Activated T-helper 1 cell treated with anti-CD3 and anti-CD28 coated beads, Interleukin-12 subunit alpha, Interleukin-12 subunit beta, Interleukin-2, Interleukin-4 antibody, amounts not matched to agents 30 ng/mL and 10 ng/mL and 1 ng/mL, durations not matched to agents 14 hours and 24 hours and 36 hours (primary cell): ENCODE results near the gene ITPK1. TPM values are rescaled to one million over a fixed set of nuclear protein-coding genes. Genes with fewer than 3 reads are reported as not detected.
A peak's percentile ranks its signal among the peaks of the same experiment; 100 is the strongest.
"Not testable (repeated sequence)": the region's sequence is repeated elsewhere in the genome, so short reads cannot be mapped to it uniquely, and the experiment has no call there.

ENCODE experiments used
- DNase-seq: peaks from one replicate; pipeline ENCODE4 v3.0.0; 2021; ENCODE audit warnings: low spot score
- H3K27ac Mint-ChIP-seq: one replicate; pipeline ENCODE4 v1.8.0; 2021; ENCODE audit warnings: mild to moderate bottlenecking, mixed read lengths
- H3K27me3 Mint-ChIP-seq: one replicate; pipeline ENCODE4 v1.8.0; 2022; ENCODE audit warnings: mild to moderate bottlenecking, moderate library complexity, mixed read lengths; ENCODE audit not compliant: insufficient read depth
- H3K36me3 Mint-ChIP-seq: one replicate; pipeline ENCODE4 v1.8.0; 2021; ENCODE audit warnings: low read depth, mixed read lengths
- H3K4me1 Mint-ChIP-seq: one replicate; pipeline ENCODE4 v1.8.0; 2021; ENCODE audit warnings: low read depth, mixed read lengths
- H3K4me3 Mint-ChIP-seq: one replicate; pipeline ENCODE4 v1.8.0; 2021; ENCODE audit warnings: mild to moderate bottlenecking, moderate library complexity, mixed read lengths
- H3K9me3 Mint-ChIP-seq: one replicate; pipeline ENCODE4 v1.8.0; 2021; ENCODE audit warnings: mixed read lengths
- intact Hi-C: fragments of 100-400 bp; cut with micrococcal nuclease; formaldehyde crosslinking; loops from one replicate; pipeline ENCODE4 v1.15.1; 2024
- total RNA-seq: library from RNA; stranded (reverse); gene quantifications from 2 replicates; pipeline ENCODE4 v1.2.3, GENCODE V29; 2022

Gene ITPK1
- total RNA-seq = 71.0 and 77.3 TPM in 2 replicates

GRCh38 chr14:93115821-93116675, at the start of gene ITPK1:
Gene ITPK1, minus strand, starts transcription at chr14:93115925. Its CDS starts 762 bp downstream, at chr14:93115163.
- Mint-ChIP-seq H3K4me3 (peak within 1 kb of the TSS; percentile 88), H3K27me3 (peaks cover 1% of the 10 kb centered on the region), H3K36me3 (peaks cover 2% of the 10 kb centered on the region), H3K4me1 (peaks cover 28% of the 10 kb centered on the region), H3K27ac (peak within 1 kb of the TSS; percentile 83), H3K9me3 (no peaks in the 10 kb centered on the region)
- intact Hi-C loops = loop anchor here (1.0 kb wide), 2 partner anchors 68 to 322 kb away; partner anchors contain the start of genes GOLGA5 and MOAP1
- peak; percentile 60 for DNase-seq

GRCh38 chr14:93163564-93163963, 47.8 kb upstream of the ITPK1 start:
- peaks cover 2% of the 10 kb centered on the region for H3K27me3 Mint-ChIP-seq
- intact Hi-C loops = no loop called here
- H3K36me3 Mint-ChIP-seq = no peaks in the 10 kb centered on the region
- no peak overlapping the region for H3K4me3 Mint-ChIP-seq
- H3K27ac Mint-ChIP-seq = no peak overlapping the region
- no peaks in the 10 kb centered on the region for H3K4me1 Mint-ChIP-seq
- no peak for DNase-seq
- H3K9me3 Mint-ChIP-seq = no peaks in the 10 kb centered on the region

GRCh38 chr14:93161411-93161940, 45.8 kb upstream of the ITPK1 start:
- H3K27ac Mint-ChIP-seq = no peak overlapping the region
- no peaks in the 10 kb centered on the region for H3K36me3 Mint-ChIP-seq
- H3K9me3 Mint-ChIP-seq = no peaks in the 10 kb centered on the region
- H3K4me3 Mint-ChIP-seq = no peak overlapping the region
- H3K4me1 Mint-ChIP-seq = no peaks in the 10 kb centered on the region
- DNase-seq = no peak
- intact Hi-C loops = no loop called here
- no peaks in the 10 kb centered on the region for H3K27me3 Mint-ChIP-seq

GRCh38 chr14:93160353-93160801, 44.7 kb upstream of the ITPK1 start:
- DNase-seq = no peak
- Mint-ChIP-seq H3K27ac (no peak overlapping the region), H3K27me3 (peaks cover 2% of the 10 kb centered on the region), H3K36me3 (no peaks in the 10 kb centered on the region), H3K4me1 (no peaks in the 10 kb centered on the region), H3K9me3 (no peaks in the 10 kb centered on the region), H3K4me3 (no peak overlapping the region)
- intact Hi-C loops = no loop called here

- not testable (repeated sequence) for DNase-seq
Measured at GRCh38 chr14:93159625-93160352, 44.1 kb upstream of the ITPK1 start.

GRCh38 chr14:93158349-93158748, 42.6 kb upstream of the ITPK1 start:
- H3K4me3 Mint-ChIP-seq, DNase-seq, intact Hi-C loops: not testable (repeated sequence)

More at GRCh38 chr14:93159625-93160352, 44.1 kb upstream of the ITPK1 start:
- H3K27ac Mint-ChIP-seq, H3K9me3 Mint-ChIP-seq, H3K4me3 Mint-ChIP-seq, H3K4me1 Mint-ChIP-seq, H3K27me3 Mint-ChIP-seq, H3K36me3 Mint-ChIP-seq, intact Hi-C loops: not testable (repeated sequence)

GRCh38 chr14:93156693-93157369, 41.1 kb upstream of the ITPK1 start:
- Mint-ChIP-seq H3K4me3 (no peak overlapping the region), H3K36me3 (no peaks in the 10 kb centered on the region), H3K4me1 (no peaks in the 10 kb centered on the region), H3K9me3 (no peaks in the 10 kb centered on the region), H3K27me3 (peaks cover 2% of the 10 kb centered on the region), H3K27ac (no peak overlapping the region)
- DNase-seq = no peak
- intact Hi-C loops = no loop called here

More at GRCh38 chr14:93158349-93158748, 42.6 kb upstream of the ITPK1 start:
- H3K27me3 Mint-ChIP-seq, H3K4me1 Mint-ChIP-seq, H3K36me3 Mint-ChIP-seq, H3K9me3 Mint-ChIP-seq, H3K27ac Mint-ChIP-seq: not testable (repeated sequence)

GRCh38 chr14:93155667-93156066, 39.9 kb upstream of the ITPK1 start:
- Mint-ChIP-seq H3K4me1 (no peaks in the 10 kb centered on the region), H3K27me3 (peaks cover 2% of the 10 kb centered on the region), H3K4me3 (no peak overlapping the region), H3K36me3 (no peaks in the 10 kb centered on the region), H3K27ac (no peak overlapping the region), H3K9me3 (no peaks in the 10 kb centered on the region)
- intact Hi-C loops = no loop called here
- no peak for DNase-seq

GRCh38 chr14:93153121-93153520, 37.4 kb upstream of the ITPK1 start:
- no peak for DNase-seq
- no peaks in the 10 kb centered on the region for H3K36me3 Mint-ChIP-seq
- H3K4me1 Mint-ChIP-seq = no peaks in the 10 kb centered on the region
- intact Hi-C loops = no loop called here
- H3K27ac Mint-ChIP-seq = no peak overlapping the region
- no peaks in the 10 kb centered on the region for H3K9me3 Mint-ChIP-seq
- H3K27me3 Mint-ChIP-seq = peaks cover 2% of the 10 kb centered on the region
- H3K4me3 Mint-ChIP-seq = no peak overlapping the region

- H3K27me3 Mint-ChIP-seq = no peaks in the 10 kb centered on the region
- DNase-seq = no peak
- intact Hi-C loops = no loop called here
- H3K4me3 Mint-ChIP-seq = no peak overlapping the region
- H3K4me1 Mint-ChIP-seq = no peaks in the 10 kb centered on the region
- no peak overlapping the region for H3K27ac Mint-ChIP-seq
- H3K9me3 Mint-ChIP-seq = no peaks in the 10 kb centered on the region
- no peaks in the 10 kb centered on the region for H3K36me3 Mint-ChIP-seq
Measured at GRCh38 chr14:93150227-93151208, 34.8 kb upstream of the ITPK1 start.

- no peak for DNase-seq
- intact Hi-C loops = no loop called here
- Mint-ChIP-seq H3K4me3 (no peak overlapping the region), H3K27me3 (no peaks in the 10 kb centered on the region), H3K4me1 (no peaks in the 10 kb centered on the region), H3K36me3 (no peaks in the 10 kb centered on the region), H3K9me3 (no peaks in the 10 kb centered on the region), H3K27ac (no peak overlapping the region)
Measured at GRCh38 chr14:93148979-93149378, 33.3 kb upstream of the ITPK1 start.

- Mint-ChIP-seq H3K4me1 (no peaks in the 10 kb centered on the region), H3K27me3 (no peaks in the 10 kb centered on the region), H3K27ac (no peak overlapping the region), H3K4me3 (no peak overlapping the region), H3K36me3 (no peaks in the 10 kb centered on the region), H3K9me3 (no peaks in the 10 kb centered on the region)
- intact Hi-C loops = no loop called here
- DNase-seq = no peak
Measured at GRCh38 chr14:93146119-93146518, 30.4 kb upstream of the ITPK1 start.
